OCI-M1 (cell line): ENCODE results near the gene RAPGEF5.

ENCODE experiments used
- DNase-seq: peaks from one replicate; lab custom pipeline; 2025; lab: John Stamatoyannopoulos, UW

RAPGEF5 gene

DNA sequence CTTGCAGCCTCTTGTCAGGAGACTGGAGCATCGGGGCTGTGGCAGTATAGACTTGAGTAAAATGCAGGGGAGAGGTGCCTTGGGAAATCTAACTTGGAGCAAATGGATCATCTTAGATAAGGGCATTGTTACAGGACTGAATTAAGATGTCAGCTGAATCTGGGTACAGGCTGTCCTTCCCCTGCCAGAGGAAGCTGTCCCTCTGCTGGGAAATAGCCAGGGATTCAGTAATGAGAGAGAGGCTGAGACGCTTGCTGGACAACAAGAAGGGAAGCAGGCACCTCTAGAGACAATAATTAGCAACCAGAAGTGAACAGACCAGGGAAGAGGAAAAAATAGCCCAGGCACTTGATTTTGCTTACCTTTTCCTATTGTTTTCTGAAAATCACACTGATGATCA lies 20.7 kb upstream of the RAPGEF5 start:
- no peak for DNase-seq

DNA sequence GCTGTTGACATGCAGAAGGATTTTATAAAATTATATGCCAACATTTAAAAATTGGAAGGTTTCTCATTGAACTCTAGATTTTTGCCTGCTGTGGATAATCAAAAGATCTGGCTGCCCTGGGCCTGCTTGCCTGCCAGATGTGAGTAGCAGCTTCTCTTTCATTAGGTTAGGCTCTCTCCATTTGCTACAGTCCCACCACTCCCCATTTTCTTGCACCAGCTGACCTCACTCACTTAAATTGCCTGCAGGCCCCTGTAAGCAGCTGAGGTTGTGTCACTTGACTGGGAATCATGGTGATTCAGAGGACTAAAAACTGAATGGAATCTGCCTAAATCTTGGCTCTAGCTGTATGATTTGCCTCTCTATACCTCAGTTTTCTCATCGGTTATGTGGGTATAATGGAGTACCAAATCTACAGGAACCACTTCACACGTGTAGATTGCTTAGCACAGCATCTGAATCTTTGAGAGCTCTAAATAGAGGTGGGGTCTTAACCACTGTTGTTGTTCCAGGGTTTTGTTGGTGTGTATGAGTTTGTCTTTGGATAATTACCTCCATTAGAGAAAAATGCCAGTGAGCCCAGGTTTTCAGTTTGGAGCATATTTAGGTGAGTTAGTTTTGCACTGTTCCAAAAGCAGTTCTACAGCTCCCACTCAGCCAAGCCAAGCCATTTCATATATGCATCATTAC lies 18.6 kb upstream of the RAPGEF5 start:
- DNase-seq: no peak

DNA sequence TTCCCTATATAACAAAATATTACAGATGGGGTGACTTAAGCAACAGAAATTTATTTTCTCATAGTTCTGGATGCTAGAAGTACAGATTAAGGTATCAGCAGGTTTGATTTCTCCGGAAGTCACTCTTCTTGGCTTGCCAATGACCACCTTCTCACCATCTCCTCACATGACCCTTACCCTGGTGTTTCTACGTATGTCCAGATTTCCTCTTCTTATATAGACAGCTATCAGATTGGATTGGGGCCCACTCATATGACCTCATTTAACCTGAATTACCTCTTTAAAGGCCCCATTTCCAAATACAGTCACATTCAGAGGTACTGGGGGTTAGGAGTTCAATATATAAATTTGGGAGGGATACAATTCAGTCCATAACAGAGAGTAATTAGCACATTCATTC lies 17.0 kb upstream of the RAPGEF5 start:
- DNase-seq: no peak

DNA sequence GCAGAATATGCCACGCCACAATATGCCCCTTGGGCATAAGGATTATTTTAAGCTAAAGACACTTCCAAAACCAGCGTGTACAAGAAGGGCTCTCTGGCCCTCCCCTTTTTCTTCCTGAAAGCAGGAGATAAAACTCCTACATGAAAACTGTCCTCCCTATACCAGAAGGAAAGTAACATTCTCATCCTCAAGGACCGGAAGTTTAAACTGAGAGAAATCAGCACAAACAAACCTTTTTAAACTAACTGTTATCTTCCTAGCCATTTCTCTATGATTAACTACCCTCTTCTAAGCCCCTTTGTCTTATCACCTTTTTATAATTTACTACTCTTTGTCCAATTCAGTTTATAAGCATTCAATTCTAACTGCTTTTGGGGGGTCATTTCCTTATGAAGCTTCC lies 16.4 kb upstream of the RAPGEF5 start:
- peak; percentile 7 for DNase-seq

DNA sequence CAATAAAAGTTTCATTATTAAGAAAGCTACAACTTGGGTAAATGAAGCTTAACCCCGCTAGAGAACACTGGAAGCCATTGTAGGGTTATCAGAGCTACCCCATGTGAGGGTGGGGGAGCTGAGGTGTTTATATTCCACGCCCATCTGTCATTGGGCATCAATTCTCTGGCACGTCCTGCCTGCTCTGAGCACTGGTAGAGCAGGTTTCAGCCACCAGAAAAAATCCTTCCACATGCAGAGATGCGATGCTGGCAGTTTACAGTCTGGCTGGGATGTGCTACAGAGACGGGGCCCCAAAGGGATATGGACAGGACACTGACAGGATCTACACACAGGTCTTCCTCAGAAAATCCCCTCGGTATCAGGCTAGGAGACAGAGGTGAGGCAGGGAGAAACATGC lies 15.9 kb upstream of the RAPGEF5 start:
- no peak for DNase-seq

DNA sequence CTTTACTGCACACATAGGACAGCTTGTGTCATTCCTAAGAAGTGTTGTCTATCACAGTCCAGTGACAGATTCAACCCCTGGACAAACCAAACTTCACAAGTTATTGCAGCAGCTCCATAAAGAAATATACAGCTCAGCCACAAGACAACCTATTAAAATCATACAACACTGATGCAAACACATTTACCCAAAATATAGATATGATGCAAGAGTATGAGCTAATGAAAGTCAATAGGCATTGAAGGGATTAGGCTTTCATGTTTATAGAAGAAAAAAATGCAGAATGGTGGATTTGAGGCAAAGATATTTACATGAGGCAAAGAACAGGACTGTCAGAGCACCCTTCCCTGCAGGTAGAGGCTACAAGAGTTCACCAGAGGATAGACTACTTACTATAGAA lies 14.9 kb upstream of the RAPGEF5 start:
- DNase-seq: no peak

DNA sequence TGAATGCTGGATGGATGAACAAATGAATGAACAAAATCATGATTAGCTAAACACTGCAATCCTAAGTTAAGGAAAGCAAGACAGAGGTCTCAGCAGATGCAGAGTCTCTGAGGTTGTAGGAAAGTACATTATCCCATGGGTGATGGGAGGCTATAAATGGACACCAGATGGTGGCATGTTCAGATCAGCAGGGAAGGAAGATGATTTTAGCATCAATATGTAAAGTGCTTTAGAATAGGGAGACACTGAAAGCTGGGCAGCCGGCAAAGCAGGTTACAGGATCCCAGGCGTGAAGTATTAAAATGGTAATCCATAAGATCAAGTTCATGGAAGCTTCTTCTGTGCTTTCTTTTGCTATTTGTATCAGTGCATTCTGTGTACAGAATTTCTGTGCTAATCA lies 7.9 kb upstream of the RAPGEF5 start:
- no peak for DNase-seq

DNA sequence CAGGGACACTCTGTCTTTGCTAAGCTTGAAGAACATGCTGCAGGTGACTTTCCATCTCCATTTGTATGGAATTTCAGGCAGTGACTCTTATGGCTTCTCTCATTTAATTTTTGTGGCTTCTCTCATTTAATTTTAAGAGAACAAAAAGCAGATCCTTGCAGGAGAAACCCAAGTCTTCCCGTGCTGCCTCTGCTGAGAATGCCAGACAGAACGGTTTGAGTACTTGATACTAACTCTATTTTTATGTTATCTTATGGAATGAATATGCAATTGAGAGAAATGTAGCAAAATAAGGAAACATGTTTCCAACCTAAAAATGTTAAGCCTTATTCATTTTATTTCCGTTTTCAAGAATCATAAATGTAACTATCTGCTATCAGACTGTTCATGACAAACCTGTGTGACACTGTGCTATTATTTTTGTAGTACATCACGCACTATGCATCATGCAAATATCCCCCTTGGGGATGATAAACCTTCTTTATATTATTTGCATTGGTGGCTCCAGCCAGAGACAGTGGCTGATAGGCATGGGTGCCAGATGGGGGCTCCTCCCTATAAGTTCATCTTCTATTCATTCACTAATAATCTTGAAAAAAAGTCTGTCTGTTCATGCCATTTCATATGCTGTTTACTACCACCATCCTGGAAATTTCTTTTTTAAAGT lies 6.9 kb upstream of the RAPGEF5 start:
- no peak for DNase-seq

DNA sequence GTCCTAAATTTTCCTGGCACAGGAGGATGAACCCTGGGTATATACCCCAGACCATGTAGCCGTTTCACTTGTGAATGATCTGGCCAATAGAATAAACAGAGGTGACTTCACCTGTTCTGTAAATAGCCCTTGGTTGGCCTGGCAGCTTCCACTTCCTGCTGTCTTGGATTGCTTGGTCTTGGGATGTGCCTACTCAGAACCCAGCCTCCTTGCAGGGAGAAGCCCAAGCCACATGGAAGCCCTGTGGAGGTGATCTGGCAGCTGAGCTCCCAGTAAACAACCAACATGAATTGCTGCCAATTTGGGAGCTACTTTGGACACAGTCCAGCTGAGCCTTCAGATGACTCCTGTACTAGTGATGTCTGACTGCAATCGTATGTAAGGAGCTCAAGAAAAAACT lies 4.8 kb upstream of the RAPGEF5 start:
- no peak for DNase-seq

DNA sequence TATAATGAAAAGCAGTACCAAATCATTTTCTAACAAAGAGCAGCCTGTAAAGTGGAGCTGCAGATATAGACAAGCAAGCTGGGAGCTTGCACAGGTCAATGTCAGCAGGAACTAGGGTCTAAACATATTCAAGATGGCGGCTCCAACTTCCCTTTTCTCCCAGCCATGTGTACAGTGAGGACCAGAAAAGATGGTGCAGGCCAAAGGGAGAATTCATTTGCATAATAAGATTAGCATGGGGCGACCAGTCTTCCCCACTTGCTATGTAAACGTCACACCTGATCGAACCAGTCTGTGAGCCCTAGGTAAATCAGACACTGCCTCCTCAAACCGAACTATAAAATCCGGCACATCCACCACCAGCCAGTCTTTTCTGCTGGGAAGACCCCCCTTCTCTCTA lies 4.4 kb upstream of the RAPGEF5 start:
- no peak for DNase-seq

DNA sequence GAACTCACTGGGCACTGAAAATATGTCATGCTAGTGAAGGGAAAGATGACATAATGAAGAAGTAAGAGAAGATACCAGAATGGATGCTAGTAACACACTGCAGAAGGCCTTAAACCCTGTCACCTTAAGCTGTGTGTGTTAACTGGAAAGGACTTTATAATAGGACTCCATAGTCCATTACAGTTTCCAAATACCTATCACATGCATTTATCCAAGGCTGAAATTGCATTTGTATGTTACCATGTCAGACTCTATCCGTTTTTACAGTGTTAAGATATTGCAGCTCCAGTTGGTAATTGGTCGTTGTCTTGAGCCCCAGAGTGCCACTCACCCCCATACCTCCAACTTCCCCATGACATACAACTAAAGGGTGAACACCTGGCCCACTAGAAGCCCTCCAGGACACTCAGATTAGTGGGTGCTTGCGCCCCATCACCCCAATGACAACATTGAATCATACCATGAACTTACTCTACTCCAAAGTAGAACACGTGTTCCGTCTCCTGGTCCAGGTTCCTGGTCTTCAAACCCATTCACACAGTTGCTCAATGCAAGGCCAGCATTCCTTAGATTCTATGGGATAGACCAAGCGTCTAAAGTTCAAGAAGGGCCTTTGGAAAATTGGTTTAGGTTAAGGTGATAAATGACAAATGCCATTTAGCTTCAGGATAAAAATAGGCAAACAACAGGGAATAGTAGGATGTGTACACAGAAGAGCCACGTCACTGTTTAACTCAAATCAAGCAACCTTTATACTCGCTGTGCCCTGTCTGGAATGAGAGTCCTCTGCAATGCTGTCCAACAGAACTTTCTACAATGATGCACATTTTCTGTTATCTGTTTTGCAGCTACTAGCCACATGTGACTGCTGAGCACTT lies 2.1 kb upstream of the RAPGEF5 start:
- DNase-seq: no peak

DNA sequence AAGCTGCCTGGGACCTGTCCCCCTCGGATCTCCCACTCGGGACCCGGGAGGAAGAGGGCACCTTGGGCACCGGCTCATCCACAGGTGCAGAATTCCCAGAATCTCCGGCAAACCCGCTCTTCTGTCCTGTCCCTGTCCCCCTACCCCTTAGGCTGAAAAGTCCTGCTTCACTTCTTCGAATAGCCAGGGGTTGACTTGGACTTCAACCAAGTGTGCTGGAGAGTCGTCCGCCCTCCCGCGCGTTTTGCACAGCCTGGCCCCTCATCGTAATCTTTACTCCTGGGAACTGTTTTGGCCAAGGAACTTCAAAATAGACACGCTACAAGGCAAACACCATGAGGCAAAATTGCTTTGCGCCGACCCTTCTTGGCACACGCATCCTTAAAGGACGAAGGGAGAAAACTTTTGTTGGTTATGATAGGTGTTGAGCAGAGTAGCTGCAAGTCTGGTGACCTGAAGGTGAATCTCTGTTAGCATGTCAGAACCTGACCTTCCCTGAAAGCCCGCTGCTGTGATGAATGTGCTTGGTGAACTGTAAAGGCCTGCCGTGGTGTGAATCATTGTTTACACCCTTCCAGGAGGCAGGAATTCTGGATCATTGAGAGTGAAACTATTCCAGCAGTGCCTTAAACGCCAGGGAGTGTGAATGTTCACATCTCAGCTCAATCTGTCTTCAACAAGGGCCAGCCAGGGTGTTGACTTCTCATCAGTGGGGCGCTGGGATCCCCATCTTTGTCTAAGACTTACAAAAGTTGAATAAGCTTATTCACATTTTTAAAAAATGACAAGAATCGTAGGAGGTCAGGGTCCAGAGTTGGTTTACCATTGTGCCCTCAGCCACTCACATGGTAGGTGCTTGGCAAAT lies 589 bp upstream of the RAPGEF5 start:
- DNase-seq: no peak

DNA sequence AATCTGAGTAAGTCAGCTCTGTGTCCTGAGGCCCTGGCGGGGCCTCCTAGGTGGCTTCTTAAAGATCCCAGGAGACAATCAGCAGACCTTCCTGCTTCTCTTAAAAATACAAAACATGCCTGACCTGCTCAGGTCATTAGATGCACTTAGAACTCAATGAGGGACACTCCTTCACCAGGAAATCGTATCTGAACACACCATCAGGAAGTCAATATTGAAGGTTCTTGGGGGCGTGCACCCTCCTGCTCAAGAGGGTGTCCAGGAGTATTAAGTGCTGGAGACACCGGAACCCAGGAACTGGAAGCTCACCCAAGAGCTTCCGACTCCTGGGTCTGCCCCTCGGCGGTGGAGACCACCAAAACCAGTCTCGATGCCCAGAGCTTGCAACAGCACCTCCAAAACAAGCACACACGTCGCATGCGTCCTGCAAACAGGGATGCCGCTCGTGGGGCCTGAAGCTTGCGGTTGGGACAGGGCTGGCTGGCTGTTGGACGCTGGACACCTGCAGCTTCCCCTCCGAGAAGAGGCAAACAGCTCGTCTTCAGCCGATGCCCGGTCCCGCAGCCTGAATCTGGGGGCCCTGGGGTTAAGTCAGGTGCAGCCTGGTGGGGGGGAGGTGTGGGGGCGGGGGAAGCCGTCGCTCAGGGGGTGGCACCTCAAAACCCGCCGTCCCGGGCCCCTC lies 803 bp downstream of the RAPGEF5 start:
- DNase-seq: no peak

DNA sequence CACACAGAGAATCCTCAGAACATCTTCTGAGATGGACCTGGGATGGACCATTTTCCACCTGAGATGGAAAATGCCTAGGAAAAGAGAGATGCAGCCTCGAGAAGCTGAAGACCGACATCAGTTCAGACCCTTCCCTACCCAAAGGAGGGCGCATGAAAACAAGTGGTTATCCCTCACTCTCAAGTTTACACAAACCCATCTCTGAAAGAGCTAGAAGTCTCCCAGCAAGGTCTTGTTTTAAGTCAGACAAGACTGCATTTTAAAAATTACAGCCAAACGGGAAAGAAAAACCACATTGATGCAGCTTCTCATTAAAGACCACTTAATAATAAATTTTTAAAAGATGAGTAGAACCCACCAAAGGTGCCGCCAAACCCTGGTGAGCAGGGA lies 1.3 kb downstream of the RAPGEF5 start:
- no peak for DNase-seq

DNA sequence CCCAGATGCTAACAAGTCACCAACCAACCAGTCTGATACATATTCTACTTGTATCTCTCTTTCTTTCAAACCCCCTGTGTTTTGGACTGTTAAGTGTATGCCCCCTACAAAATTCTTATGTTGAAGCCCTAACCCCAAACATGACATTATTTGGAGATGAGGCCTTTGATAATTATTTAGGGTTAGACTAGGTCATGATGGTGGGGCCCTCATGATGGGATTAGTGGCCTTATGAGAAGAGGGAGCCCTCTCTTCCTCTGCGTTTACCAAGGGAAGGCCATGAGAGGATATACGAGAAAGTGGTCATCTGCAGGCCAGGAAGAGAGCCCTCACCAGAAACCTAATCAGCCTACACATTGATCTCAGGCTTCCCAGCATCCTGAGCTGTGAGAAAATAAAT lies 2.5 kb downstream of the RAPGEF5 start:
- no peak for DNase-seq

DNA sequence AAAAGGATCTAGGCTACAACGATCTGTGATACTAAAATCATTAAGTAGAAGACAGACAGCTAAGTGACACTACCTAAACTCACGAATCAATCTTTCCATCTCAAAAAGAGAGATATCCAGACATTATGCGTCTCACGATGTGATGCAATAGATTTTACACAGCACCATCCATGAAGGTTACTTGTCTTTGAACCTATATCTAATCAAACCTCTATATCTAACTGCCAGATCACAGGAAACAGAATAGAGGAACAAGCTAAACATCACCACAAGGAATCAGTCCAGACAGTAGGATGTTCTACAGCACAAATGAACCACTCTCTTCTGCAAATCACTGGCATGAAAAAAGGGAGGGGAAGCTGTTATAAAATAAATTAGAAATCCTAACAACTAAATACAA lies 4.1 kb downstream of the RAPGEF5 start:
- no peak for DNase-seq

DNA sequence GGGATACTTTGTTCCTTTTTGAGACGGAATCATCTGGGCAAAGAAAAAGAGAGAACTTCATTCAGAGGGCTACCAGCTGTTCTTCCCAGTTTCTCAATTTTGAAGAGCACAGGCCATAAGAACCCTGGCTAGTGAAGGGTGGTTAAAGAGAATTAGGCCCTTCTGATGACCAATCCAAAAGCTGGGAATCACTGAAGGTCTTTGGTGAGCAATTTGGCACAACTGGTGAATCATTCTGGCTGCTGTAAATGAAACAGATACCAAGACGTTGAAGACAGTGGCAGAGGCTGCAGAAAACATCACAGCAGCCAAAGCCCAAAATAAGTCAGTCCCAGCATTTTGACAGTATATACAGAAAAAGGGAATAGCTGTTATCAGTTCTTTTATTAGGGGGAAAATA lies 5.1 kb downstream of the RAPGEF5 start:
- DNase-seq: no peak

DNA sequence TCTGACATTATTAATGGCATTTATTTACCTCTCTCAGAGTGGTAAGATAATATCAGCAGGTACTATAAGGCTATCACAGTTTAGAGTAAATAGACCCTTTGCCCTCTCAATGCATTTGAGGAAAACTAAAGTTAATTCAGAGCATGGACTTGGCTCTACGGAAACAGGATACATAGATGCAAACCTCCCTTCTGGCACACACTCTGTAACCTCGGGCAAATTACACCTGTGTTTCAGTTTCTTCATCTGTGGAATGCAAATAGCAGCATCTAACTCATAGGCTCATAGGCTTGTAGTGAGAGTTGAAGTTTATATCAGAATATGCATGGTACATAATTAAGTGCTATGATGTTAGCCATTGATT lies 5.6 kb downstream of the RAPGEF5 start:
- DNase-seq: no peak

DNA sequence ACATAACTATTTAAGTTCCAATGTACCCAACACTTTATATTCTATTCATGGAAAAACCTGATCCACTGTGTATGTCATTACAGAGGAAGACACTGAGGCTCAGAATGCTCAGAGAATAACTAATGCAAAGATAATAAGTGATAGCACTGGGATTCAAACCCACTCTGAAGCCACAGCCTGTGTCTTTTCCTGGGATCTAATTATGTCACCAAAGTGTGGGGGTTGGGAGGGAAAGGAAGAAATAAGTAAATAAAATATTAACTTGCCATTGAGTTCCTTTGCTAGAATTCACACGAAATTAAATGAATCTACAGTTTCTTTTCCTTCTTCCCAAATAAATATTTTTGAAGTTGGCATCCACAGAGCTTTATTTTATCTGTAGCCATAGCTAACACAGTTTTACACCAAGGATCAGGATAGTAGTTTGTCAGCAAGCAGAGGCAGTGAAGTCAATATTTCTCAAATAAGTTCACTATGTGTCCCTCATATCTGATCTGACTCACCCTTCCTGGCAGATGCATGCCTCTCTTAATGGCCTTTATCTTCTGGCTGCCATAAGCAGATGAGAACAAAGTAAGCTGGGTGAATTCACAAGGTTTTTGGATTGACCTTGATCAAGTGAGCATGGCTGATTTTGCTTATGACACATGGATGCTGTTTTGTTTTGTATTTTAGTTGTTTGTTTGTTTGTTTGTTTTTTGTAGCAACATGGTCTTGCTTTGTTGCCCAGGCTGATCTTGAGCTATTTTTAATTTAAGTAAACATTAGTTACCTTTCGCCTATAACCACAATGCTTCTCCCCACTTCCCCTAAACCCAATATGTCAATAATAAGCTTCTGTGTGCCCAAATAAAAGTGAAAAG lies 6.3 kb downstream of the RAPGEF5 start:
- peak; percentile 86 for DNase-seq

DNA sequence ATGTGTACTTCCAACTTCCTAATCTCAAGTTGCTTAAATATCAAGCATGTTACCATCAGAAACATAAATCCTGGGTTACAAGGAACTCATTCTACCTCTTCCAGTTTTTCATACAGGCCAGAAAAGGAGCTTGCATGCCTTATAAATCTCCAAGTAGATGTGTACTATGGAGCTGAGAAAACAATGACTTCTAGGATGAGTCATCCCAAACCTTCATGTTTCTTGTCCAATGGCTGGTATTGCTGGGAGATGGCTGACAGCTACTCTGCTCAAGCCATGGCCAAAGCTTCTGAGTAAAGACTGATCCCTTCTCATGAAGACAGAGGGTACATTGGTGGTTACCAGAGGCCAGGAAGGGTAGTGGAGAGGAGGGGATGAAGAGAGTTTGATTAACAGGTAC lies 8.6 kb downstream of the RAPGEF5 start:
- no peak for DNase-seq
